ENCODE measurements around the gene NCOA1. TPM values are rescaled to one million over a fixed set of nuclear protein-coding genes. Genes with fewer than 3 reads are reported as not detected.

The NCOA1 gene
- polyA plus RNA-seq, 1 donor from 2014 or later: 23.0 TPM

- no peaks in the 10 kb centered on the region for H3K9me3 ChIP-seq (ENCODE audit: low read length)
- peak overlapping the region; percentile 47 for H3K4me3 ChIP-seq (ENCODE audit: low read length)
- H3K27ac ChIP-seq (ENCODE audit: low read length): peak overlapping the region; percentile 96
- peak overlapping the region; percentile 67 for H3K9ac ChIP-seq (ENCODE audit: low read length)
- peak overlapping the region; percentile 78 for H2AFZ ChIP-seq (ENCODE audit: low read depth, low read length)
- no peaks in the 10 kb centered on the region for H3K79me2 ChIP-seq (replicated peaks; ENCODE audit: insufficient read depth, low read length)
- H4K20me1 ChIP-seq (ENCODE audit: insufficient read depth): no peaks in the 10 kb centered on the region
- H3K4me2 ChIP-seq (ENCODE audit: low read length): peak overlapping the region; percentile 46
- H3K27me3 ChIP-seq (ENCODE audit: insufficient read depth, low read depth, low read length): no peaks in the 10 kb centered on the region
- TF ChIP-seq MXI1 (conservative IDR thresholded peaks at IDR 0.05; ENCODE audit: poor library complexity, severe bottlenecking) (no peak), EP300 (conservative IDR thresholded peaks at IDR 0.05; ENCODE audit: poor library complexity, severe bottlenecking) (peak; percentile 74), SMC3 (conservative IDR thresholded peaks at IDR 0.05; ENCODE audit: poor library complexity) (peak; percentile 45), RAD21 (conservative IDR thresholded peaks at IDR 0.05) (no peak), CTCF (IDR thresholded peaks at IDR 0.05; ENCODE audit: poor library complexity, severe bottlenecking) (no peak), REST (IDR thresholded peaks at IDR 0.05; ENCODE audit: borderline replicate concordance) (peak; percentile 80), POLR2AphosphoS5 (IDR thresholded peaks at IDR 0.05) (peak; percentile 51), EZH2 (IDR thresholded peaks at IDR 0.05; ENCODE audit: borderline replicate concordance, insufficient read depth, low read length, poor library complexity, severe bottlenecking) (no peak), TAF1 (IDR thresholded peaks at IDR 0.05; ENCODE audit: low read depth) (no peak)
- H3K9me2 ChIP-seq (ENCODE audit: insufficient read depth, low read length): no peaks in the 10 kb centered on the region
- H3K36me3 ChIP-seq (ENCODE audit: insufficient read depth, low read length): no peaks in the 10 kb centered on the region
- H3F3A ChIP-seq (ENCODE audit: insufficient read depth, low read length, poor library complexity, severe bottlenecking): peaks cover 2% of the 10 kb centered on the region
Observed at GRCh38 chr2:24459224-24460161, 31.6 kb upstream of the NCOA1 start.

- Histone ChIP-seq H2AFZ (ENCODE audit: low read depth, low read length) (peak overlapping the region; percentile 36), H3F3A (ENCODE audit: insufficient read depth, low read length, poor library complexity, severe bottlenecking) (peaks cover 2% of the 10 kb centered on the region), H3K4me3 (ENCODE audit: low read length) (no peak overlapping the region), H3K4me2 (ENCODE audit: low read length) (no peak overlapping the region), H3K36me3 (ENCODE audit: insufficient read depth, low read length) (no peaks in the 10 kb centered on the region), H3K9ac (ENCODE audit: low read length) (peak overlapping the region; percentile 67), H3K27me3 (ENCODE audit: insufficient read depth, low read depth, low read length) (no peaks in the 10 kb centered on the region), H3K27ac (ENCODE audit: low read length) (peak overlapping the region; percentile 96), H3K9me3 (ENCODE audit: low read length) (no peaks in the 10 kb centered on the region), H3K79me2 (replicated peaks; ENCODE audit: insufficient read depth, low read length) (no peaks in the 10 kb centered on the region), H4K20me1 (ENCODE audit: insufficient read depth) (no peaks in the 10 kb centered on the region), H3K9me2 (ENCODE audit: insufficient read depth, low read length) (no peaks in the 10 kb centered on the region)
- TF ChIP-seq EZH2 (IDR thresholded peaks at IDR 0.05; ENCODE audit: borderline replicate concordance, insufficient read depth, low read length, poor library complexity, severe bottlenecking) (no peak), EP300 (conservative IDR thresholded peaks at IDR 0.05; ENCODE audit: poor library complexity, severe bottlenecking) (no peak), REST (IDR thresholded peaks at IDR 0.05; ENCODE audit: borderline replicate concordance) (peak; percentile 16)
Observed at GRCh38 chr2:24461685-24462084, 29.4 kb upstream of the NCOA1 start.
